ENCODE results near the gene SLC9A6.

The SLC9A6 gene

DNA sequence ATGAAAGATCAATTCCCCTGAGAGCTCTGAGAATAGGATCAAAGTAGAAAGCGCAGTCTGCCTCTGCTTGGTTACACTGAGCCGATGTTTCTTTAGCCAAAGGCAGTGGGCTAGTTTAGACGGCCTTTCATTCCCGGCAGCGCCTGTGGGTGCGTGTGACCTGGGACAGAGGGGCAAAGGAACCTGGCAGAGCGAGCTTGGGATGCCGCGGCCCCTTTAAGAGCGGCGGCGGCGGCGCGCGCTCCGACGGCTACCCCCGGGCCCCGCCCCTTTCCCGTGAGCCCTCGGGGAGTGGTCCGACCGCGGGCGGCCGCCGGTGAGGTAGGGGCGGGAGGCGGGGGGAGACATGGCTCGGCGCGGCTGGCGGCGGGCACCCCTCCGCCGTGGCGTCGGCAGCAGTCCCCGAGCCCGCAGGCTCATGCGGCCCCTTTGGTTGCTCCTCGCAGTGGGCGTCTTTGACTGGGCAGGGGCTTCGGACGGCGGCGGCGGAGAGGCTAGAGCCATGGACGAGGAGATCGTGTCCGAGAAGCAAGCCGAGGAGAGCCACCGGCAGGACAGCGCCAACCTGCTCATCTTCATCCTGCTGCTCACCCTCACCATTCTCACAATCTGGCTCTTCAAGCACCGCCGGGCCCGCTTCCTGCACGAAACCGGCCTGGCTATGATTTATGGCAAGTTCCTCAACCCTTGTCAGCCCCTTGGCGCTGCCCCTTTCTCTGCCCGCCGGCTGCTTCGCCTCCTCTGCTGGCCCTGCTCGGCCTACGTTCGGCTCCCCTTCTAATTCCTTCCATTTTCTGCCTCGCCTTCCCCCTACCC, at the start of gene SLC9A6:
TSS of gene SLC9A6 (plus strand) at position 279 of the 816 bp plus-strand sequence. CDS start at position 503, 224 bp downstream.
- FAIRE-seq, result no peak

DNA sequence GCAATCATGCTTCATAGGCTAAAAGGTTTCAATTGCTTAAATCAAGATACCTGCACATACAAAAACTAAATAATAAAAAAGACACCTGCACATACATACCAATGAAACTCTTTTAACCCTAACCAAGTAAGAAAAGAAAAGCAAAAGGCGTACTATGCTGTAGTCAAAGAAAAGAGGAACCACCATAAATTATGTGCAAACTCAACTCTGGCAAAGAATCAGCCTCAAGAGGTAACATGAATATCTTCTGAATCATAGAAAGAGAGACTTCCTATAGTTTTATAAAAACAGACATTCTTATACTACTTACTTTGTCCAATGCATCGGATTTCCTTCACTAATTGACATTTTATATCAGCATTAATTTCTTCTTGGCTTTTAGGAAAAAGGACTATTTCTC, 40.7 kb upstream of the SLC9A6 start:
- FAIRE-seq, result no peak

DNA sequence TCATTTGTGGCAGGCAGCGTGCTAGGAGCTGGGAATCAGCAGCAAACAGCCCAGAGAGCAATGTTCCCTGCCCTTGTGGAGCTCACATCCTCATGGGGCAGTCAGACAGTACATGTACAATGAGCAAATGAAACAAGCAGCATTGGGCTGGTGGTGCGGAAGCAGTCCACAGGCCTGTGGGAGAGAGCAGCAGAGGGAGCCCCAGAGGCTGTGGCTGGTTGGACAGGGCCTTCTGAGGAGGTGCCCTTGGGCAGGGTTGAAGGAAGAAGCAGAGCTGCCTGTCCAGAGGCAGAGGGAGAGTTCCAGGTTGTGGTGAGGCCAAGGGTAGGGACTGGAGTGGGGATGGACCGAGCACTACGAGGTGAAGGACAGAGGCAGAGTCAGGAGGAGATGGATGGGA, 33.9 kb upstream of the SLC9A6 start:
- no peak for FAIRE-seq

DNA sequence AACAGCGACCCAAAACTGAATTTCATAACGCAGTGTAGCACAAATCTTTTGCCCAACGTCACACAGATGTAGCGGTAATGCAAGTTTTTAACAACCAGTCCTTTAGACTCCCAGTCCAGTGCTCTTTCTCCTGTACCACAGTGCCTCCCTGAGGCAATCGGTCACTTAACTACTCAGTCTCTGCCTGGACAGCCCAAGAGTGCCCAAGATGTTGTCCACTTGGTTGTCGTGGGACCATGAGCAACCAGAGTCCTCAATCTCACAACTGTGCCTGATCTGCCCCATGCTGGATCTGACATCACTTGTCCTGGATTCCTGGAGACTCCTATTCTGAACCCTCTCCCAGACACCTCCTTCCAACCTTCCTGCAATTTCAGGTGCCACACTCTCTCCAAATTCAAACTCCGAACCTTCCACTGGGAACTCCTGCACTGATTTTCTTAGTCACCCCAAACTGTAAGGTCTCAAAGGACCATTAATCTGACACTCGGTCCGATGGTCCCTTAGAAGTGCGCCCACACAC, 12.1 kb upstream of the SLC9A6 start:
- no peak for FAIRE-seq

DNA sequence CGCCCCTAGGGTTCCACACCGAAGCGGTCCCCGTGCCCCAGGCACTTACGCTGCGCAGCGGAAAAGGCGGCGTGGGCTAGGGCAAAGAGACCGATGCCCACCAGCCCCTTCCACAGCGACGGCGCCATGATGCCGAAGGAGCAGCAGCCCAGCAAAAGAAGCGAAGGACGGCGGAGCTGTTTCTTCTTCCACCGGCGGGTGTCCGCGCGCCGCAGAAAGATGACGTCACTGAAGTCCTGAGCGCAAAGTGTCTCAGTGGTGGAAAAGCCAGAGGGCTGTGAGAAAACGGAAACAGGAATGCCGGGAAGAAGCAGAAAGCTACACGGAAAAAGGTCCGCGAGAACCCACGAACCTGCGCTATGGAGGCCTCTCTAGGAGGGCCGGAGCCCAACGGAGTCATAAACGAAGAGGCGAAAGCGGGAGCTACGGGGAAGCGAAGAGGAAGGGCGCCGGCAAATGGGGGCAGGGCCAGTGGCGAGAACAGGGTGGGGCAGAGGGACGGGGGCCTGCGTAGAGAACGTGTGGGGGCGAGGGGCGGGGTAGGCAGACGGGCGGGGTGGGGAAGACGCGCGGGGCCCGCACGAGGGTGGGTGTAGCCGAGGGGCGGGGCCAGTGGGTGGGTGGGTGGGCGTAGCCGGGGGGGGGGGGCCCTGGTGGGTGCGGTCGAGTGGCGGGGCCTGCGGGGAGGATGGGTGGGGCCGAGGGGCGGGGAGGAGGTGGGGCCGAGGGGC, 11.5 kb upstream of the SLC9A6 start, which contains the start of gene MMGT1:
TSS of gene MMGT1 (minus strand) at position 441 of the 731 bp plus-strand sequence. CDS start at position 128, 313 bp downstream.
- no peak for FAIRE-seq

DNA sequence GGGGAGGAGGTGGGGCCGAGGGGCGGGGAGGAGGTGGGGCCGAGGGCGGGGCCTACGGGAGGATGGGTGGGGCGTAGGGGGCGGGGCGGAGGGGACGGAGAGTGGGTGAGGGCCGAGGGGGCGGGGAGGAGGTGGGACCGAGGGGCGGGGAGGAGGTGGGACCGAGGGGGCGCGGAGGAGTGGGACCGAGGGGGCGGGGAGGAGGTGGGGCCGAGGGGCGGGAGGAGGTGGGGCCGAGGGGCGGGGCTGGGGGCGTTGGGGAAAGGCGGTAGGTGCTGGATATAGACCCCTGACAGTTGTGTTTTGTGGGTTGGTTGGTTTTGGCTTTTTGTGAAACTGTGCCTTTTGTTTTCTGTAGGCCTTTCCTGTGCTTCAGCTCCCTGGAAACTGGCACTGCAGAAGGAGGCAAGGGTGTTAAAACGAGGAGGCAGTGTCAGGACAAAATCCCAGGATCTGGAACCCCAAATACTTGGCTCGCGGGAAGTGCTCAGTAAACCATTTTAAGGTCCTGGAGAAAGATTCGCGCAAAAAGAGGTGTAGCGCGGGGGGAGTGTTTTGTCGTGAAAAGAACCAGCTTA, 10.9 kb upstream of the SLC9A6 start:
- no peak for FAIRE-seq

DNA sequence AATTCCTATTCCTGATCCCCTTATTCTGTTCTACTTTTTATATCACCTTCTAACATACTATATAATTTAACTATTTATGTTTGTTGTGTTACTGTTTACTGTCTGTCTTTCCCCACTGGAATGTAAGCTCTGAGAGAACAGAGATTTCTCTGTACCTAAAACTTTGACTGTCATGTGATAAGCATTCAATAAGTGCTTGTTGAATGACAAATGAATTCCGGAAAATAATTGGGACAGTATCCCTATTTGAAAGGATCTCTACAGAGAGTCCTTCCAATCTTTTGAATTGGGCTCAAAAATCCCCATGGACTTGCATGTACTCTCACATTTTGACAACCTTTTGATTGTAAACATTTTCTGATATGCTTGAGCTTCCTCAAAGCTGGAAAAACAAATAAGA, 9.8 kb upstream of the SLC9A6 start:
- FAIRE-seq, result no peak

DNA sequence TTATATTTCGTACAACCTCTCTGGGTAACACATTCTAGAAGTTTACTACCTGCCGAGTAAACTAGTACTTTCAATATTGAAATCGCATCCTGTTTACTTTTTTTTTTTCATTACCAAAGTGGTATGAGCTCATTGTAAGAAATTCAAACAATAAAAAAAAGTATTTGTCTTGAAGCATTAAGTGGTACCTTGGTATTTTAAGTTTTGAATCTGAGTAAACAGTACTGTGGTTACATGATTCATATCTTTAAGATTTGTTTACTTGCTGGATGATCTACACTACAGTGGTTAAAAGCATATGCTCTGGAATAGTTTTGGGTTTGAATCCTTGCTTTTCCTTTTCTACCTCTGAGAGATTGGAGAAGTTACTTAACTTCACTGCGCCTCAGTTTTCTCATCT, 7.6 kb upstream of the SLC9A6 start:
- FAIRE-seq, result no peak

DNA sequence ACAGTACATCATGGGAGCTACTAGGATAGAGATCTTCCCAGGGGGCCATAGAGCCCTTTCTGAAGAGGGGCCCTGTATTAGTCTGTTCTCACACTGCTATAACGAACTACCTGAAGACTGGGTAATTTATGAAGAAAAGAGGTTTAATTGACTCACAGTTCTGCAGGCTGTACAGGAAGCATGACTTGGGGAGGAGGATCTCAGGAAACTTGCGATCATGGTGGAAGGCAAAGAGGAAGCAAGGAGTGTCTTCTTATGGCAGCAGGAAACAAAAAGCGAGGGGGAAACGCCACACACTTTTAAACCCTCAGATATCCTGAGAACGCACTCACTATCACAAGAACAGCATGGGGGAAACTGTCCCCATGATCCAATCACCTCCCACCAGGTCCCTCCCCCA, 4.2 kb upstream of the SLC9A6 start:
- no peak for FAIRE-seq

DNA sequence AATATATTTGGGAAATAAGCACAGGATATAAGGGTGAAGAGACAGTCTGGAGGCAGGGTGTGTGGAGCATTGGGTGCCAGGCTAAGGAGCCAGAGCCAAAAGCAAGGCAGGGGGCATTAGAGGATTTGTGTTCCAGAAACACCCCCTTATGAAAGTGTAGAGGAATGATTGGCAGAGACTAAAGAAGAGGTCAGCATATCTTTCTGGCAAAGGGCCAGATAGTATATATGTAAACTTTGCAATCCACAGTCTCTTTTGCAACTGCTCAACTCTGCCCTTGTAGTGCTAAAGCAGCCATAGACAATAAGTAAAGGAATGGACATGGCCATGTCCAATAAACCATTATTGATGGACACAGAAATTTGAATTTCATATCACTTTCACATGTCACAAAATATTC, 3.6 kb upstream of the SLC9A6 start:
- FAIRE-seq, result no peak

DNA sequence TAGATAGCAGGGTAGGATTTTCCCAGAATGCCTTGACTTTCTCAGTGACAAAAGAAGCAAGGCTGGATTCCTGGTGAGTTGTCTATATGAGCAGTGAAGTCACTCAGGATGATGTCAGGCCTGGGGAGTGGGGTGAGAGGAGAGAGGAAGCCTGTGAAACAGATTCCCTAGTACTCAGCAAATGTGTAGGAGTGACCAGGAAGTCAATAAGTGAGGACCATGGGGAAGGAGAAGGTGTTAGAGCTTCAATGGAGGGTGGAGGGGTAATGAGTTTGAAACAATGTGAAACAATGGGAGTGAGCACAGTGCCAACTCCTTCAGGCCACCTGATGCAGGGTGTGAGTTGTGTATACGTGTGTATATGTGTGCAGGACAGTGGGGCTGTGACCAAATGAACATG, 2.4 kb upstream of the SLC9A6 start:
- no peak for FAIRE-seq

DNA sequence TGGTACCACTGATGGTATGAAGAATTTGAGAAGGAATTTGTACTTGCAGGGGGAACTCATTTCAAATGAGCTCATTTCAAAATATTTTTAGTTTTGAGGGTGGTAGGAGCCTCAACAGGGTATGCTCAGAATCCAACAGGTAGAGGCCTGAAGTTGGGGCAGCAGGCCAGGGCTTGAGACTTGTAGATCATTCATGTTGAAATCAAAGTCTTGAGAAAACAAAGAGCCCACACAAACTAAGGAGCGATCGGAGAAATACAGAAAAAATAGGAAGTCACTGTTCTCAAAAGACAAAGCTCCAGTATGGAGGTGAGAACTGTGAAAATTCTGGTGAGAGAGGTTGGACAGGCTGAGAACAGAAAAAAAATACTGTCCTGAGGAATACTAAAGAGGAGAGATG, 979 bp upstream of the SLC9A6 start:
- FAIRE-seq, result no peak

DNA sequence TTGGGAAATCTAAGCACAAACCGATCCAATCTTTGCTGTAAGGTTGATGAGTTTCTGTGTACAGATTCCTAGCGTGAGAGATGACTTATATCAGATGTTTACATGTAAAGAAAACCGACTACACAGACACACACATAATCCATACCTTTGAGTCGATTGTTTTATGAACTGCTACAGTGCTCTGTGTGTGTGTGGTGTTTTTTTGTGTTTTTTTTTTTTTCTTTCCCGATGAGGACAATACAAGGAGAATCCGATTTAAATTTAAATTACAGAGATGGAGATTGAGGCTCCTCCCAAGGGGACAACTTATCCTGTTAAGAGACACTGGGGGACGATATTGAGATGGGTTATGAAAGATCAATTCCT, 461 bp upstream of the SLC9A6 start:
- no peak for FAIRE-seq

DNA sequence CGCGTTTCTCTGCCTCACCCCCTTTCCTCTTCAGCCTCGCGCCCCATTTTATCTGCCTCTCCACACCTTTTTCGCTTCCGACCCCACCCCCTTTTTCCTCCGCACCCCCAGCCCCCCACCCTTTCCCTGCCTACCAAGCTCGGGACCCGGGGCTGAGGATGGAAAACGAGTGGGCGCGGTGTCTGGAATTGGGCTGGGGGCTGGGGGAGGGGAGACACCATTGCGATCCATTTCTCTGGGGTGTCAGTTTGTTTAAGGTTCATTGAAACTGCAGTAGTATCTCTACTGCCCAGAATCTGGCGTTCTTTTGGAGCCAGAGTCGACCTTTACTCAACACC, 707 bp downstream of the SLC9A6 start:
- FAIRE-seq, result no peak

DNA sequence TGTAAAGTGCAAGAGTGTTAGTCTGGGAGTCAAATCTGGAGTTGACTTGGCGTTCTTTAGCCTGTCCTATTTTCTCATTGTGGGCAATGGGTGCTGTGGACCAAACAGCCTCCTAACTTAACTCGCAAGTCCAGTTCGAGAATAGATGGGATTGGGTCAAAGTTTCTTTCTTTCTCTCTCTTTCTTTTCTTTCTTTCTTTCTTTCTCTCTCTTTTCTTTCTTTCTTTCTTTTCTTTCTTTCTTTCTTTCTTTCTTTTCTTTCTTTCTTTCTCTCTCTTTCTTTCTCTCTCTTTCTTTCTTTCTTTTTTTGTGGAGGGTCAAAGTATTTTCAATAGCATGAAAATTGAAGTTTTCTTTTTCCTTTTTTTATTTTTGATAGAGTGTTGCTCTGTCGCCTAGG, 3.0 kb downstream of the SLC9A6 start:
- no peak for FAIRE-seq

DNA sequence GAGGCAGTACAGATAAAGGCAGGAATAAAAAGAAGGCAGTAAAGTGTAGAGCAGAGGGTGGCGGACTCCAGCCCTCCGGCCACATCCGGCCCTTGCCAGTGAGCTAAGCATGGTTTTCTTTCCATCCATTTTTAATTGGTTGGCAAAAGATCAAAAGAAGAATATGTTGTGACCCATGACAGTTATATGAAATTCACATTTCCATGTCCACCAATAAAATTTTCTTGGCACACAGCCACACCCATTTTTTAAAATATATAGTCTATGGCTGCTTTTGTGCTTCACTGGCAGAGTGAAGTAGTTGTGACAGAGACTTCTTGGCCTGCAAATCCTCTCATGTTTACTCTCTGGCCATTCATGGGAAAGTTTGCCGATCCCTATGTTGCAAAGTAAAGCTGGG, 29.8 kb downstream of the SLC9A6 start:
- FAIRE-seq, result no peak

DNA sequence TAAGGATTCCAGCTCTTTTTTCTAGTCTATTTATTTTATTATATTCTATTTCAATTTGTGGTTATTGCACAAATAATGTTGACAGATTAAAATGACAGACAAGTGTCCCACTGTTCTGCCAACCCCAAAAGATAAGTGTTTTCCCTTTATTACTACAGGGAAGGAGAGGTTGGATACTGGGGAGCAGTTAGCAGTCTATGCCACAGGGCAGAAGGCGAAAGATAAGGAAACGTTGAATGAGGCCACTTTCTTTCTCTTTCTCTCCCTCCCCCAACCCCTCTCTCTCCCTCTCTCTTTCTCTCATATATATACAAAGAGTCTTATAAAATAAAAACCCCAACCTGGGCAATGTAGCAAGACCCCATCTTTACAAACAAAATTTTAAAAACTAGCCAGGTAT, 31.6 kb downstream of the SLC9A6 start:
- no peak for FAIRE-seq

DNA sequence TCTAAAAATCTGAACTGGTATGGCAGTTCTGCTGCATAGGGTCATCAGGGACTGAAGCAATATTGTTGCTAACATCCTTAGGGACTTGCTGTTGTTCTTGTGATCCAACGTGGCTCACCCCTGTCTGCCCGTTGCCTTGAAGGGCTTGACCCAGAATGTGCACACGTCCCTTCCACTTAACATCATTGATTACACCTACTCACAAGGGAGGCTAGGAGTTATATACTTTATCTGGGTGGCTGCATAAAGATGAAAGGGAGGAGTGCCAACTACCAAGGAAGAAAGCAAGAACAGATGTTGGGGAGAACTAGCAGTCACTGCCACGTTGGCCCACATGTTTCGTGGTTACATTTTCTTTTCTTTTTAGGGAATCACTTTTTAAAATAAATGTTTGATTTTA, 34.0 kb downstream of the SLC9A6 start:
- no peak for FAIRE-seq

DNA sequence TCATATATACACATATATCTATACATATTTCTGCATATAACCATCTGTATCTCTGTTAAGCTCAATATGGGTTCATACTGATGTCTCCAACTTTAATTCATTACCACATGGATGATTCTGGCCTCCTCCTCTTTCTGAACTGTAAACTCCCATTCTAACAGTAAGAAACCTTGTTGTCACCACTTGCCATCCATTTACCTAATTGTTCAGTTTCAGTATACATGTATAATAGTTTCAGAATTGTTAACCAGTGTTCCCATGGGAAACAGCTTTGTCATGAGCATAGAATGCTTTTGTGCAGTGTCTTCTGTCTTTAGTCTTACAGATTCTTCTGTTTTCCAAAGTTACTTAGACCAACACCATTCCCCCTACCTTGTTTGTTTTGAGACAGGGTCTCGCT, 35.9 kb downstream of the SLC9A6 start:
- FAIRE-seq, result no peak

DNA sequence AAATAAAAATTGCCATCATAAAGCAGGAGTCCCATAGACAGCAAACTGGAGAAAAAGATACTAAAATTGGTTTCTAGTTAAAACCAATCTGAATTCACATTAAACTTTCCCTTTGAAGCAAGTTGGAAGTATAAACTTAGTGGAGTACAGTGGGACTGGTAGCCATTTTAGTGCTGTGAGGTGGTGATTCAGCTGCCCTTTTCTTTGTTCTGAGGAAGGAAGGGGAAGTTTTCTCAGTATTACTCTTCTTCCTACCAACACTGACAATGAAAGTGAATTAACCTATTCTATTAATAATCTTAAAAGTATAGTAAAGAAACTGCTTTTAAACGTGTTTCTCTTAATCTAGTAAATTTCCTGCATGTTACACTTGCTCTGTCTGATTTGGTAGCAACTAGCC, 36.7 kb downstream of the SLC9A6 start:
- FAIRE-seq, result no peak

DNA sequence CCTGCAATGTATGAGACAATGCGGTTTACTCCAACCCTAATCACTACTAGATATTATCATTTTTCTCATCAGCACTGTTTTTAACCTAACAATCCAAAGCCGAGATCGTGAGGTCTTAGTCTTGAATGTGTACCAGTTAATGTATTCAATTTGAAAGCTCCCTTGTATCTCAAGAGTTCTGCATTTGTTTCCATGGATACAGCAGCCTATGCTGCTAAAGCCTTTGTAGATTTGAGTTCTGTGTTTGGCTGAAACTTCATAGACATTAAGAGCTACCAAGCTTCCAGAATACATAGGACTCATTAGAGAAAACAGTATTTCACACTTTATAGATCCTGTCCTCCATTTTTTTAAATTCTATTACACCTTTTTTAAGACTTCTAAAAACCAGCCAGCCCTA, 39.9 kb downstream of the SLC9A6 start:
- no peak for FAIRE-seq

DNA sequence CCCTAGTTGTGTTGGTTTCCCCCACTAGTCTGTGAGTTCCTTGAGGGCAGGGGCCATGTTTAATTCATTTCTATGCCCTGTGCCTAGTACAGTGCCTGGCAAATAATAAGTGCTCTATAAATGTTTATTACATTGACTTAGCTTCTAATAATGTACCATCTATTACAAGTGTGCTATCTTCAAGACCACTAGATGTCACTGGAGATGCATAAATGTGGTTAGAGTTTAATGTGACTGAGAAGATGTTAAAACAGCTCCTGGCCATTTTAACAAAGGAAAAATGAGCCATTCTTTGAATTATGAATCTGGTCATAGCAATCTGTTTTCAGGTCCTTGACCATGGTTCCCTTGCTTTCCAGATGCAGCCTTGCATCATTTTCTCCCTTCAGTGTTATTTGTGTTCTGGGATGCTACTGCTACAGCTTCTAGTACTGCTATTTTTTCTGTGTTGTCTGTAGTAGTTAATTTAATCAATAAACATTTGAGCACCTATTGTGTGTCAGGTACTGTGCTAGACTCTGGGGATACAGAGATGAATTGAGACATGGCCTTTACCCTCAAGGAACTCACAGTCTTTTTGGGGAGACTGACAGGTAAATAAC, 43.2 kb downstream of the SLC9A6 start:
- FAIRE-seq, result peak; percentile 82

DNA sequence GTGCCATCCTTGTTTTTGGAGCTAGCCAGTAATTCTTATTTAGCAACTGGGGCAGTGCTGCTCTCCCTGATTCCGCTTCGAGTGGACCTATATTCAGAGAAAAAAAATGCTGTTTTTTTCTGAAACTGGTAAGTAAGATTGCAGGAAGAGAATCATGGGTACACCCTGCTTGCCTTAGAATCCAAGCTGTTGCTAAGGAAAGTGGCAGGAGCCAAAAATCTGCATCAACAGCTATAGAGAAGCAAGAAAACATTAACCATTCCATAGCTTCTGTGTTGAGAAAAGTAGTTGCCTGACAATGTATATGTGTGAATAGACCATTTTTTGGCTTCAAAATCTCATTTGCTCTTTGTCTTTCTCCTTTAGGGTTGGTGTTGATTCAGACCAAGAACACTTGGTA, 44.5 kb downstream of the SLC9A6 start:
- no peak for FAIRE-seq

Measured in endometrium (tissue), 2 donors.